ENCODE results near the gene BRPF3. TPM values are rescaled to one million over a fixed set of nuclear protein-coding genes. Genes with fewer than 3 reads are reported as not detected.

The BRPF3 gene
- total RNA-seq, 1 donor from 2014 or later, result 24.1 TPM

- no peak overlapping the region for H3K4me3 Mint-ChIP-seq (ENCODE audit: low read depth)
- H3K36me3 Mint-ChIP-seq (ENCODE audit: low read depth), result peaks cover 17% of the 10 kb centered on the region
Observed at GRCh38 chr6:36180126-36180525, 16.4 kb upstream of the BRPF3 start.

GRCh38 chr6:36184311-36184710 is 12.2 kb upstream of the BRPF3 start:
- intact Hi-C loops (cut with micrococcal nuclease), result no loop called here
- Mint-ChIP-seq H3K4me3 (ENCODE audit: low read depth) (no peak overlapping the region), H3K27ac (no peak overlapping the region), H3K9me3 (no peaks in the 10 kb centered on the region), H3K27me3 (ENCODE audit: low read depth) (peaks cover 5% of the 10 kb centered on the region), H3K4me1 (ENCODE audit: low read depth) (no peaks in the 10 kb centered on the region), H3K36me3 (ENCODE audit: low read depth) (peaks cover 3% of the 10 kb centered on the region)
- no peak for DNase-seq (ENCODE audit: low spot score)

More at GRCh38 chr6:36180126-36180525, 16.4 kb upstream of the BRPF3 start:
- Mint-ChIP-seq H3K4me1 (ENCODE audit: low read depth) (peaks cover 7% of the 10 kb centered on the region), H3K9me3 (peaks cover 23% of the 10 kb centered on the region), H3K27ac (no peak overlapping the region), H3K27me3 (ENCODE audit: low read depth) (peaks cover 9% of the 10 kb centered on the region)
- no peak for DNase-seq (ENCODE audit: low spot score)
- intact Hi-C loops (cut with micrococcal nuclease), result no loop called here

- Mint-ChIP-seq H3K27me3 (ENCODE audit: low read depth) (peaks cover 5% of the 10 kb centered on the region), H3K4me3 (ENCODE audit: low read depth) (no peak overlapping the region)
- DNase-seq (ENCODE audit: low spot score), result no peak
Observed at GRCh38 chr6:36186199-36186598, 10.3 kb upstream of the BRPF3 start.

DNA sequence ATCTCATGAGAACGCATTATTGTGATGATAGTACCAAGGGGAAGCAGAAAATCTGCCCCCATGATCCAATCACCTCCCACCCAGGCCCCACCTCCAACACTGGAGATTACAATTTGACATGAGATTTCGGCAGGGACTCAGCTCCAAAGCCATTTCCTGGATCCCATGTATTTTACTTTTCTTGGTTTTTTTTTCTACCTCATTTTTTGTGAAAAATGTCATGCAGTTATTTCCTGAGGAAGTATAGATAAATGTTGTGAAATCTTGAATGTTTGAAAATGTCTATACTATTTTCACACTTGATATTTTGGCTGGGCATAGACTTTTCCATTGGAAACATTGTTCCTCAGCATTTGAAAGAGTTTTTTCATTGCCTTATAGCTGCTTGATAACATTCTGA is 9.1 kb upstream of the BRPF3 start:
- no peak overlapping the region for H3K4me3 Mint-ChIP-seq (ENCODE audit: low read depth)
- no peaks in the 10 kb centered on the region for H3K36me3 Mint-ChIP-seq (ENCODE audit: low read depth)
- intact Hi-C loops (cut with micrococcal nuclease), result no loop called here
- H3K9me3 Mint-ChIP-seq, result no peaks in the 10 kb centered on the region
- H3K4me1 Mint-ChIP-seq (ENCODE audit: low read depth), result no peaks in the 10 kb centered on the region
- H3K27ac Mint-ChIP-seq, result no peak overlapping the region
- DNase-seq (ENCODE audit: low spot score), result no peak
- H3K27me3 Mint-ChIP-seq (ENCODE audit: low read depth), result peaks cover 7% of the 10 kb centered on the region

More at GRCh38 chr6:36186199-36186598, 10.3 kb upstream of the BRPF3 start:
- Mint-ChIP-seq H3K9me3 (no peaks in the 10 kb centered on the region), H3K4me1 (ENCODE audit: low read depth) (no peaks in the 10 kb centered on the region), H3K27ac (no peak overlapping the region), H3K36me3 (ENCODE audit: low read depth) (no peaks in the 10 kb centered on the region)
- intact Hi-C loops (cut with micrococcal nuclease), result no loop called here

- DNase-seq (ENCODE audit: low spot score), result no peak
- H3K4me1 Mint-ChIP-seq (ENCODE audit: low read depth), result peaks cover 16% of the 10 kb centered on the region
- intact Hi-C loops (cut with micrococcal nuclease), result loop anchor here (2.0 kb wide), 1 partner anchor 75 kb away; no protein-coding TSS in a partner anchor
- H3K4me3 Mint-ChIP-seq (ENCODE audit: low read depth), result peak overlapping the region; percentile 79
- peaks cover 3% of the 10 kb centered on the region for H3K27me3 Mint-ChIP-seq (ENCODE audit: low read depth)
- peak overlapping the region; percentile 81 for H3K27ac Mint-ChIP-seq
- peaks cover 16% of the 10 kb centered on the region for H3K36me3 Mint-ChIP-seq (ENCODE audit: low read depth)
- no peaks in the 10 kb centered on the region for H3K9me3 Mint-ChIP-seq
Observed at GRCh38 chr6:36195471-36196112, 952 bp upstream of the BRPF3 start.

DNA sequence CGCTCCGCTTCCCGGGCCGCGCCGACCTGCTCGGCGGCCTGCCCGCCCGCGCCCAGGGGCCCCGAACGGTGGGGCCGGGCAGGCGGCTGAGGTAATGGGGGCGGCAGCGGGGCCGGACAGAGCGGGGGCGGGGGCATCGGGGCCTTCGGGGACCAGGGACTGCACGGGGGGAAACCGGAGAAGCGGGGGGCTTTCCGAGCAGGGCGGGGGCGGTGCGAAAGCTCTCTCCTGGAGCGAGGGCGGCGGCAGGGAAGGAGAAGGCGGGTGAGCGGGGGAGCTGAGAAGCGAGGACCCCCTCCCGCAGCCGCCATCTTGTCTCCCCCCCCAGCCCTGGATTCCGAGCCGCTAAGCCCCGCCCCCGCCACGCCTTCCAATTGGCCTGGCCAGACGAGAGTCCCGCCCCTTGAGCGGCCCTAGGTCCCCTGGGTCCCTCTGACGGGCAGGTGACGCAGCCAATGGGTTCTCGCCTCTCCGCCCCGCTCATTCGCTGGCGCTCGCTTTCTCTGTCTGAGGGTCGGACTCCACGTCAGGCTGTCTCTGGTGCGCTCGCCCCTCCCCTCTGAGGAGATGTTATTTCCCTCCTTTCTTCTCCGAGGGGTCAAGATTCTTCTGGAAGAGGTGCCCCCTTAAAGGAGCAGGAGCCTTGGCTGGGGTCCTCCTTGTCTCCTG is 470 bp downstream of the BRPF3 start:
- peaks cover 28% of the 10 kb centered on the region for H3K36me3 Mint-ChIP-seq (ENCODE audit: low read depth)
- peak overlapping the region; percentile 85 for H3K4me3 Mint-ChIP-seq (ENCODE audit: low read depth)
- H3K4me1 Mint-ChIP-seq (ENCODE audit: low read depth), result peaks cover 24% of the 10 kb centered on the region
- peaks cover under 1% of the 10 kb centered on the region for H3K27me3 Mint-ChIP-seq (ENCODE audit: low read depth)
- H3K27ac Mint-ChIP-seq, result peak overlapping the region; percentile 88
- H3K9me3 Mint-ChIP-seq, result no peaks in the 10 kb centered on the region
- DNase-seq (ENCODE audit: low spot score), result peak; percentile 99
- intact Hi-C loops (cut with micrococcal nuclease), result loop anchor here (1.0 to 2.0 kb wide), 3 partner anchors 66 to 170 kb away; partner anchors contain the start of gene MAPK14

DNA sequence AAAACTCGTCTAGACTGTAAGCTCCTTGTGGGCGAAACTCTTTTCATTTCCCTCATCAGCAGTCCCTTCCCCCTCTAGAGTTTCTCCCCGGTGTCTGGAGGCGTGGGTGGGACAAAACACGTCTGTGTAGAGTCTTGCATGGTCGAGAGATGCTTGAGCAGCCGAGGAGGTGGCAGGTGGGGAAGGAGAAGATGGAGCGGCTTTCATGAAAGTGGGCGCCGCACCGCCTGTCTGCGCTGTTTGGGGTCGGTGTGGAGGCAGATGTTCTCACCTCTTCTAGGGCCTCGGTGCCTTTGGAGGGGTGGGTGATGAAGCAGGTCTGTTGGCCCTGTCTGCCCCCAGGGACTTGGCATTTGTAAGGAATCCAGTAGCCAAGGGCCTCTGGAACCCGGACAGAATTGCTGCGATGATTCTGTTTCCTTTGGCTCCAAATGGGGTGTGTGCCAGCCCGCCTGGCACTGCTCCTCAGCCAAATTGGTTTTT is 1.2 kb downstream of the BRPF3 start:
- peaks cover 31% of the 10 kb centered on the region for H3K4me1 Mint-ChIP-seq (ENCODE audit: low read depth)
- intact Hi-C loops (cut with micrococcal nuclease), result loop anchor here (1.0 to 2.0 kb wide), 3 partner anchors 66 to 170 kb away; partner anchors contain the start of gene MAPK14
- no peak for DNase-seq (ENCODE audit: low spot score)

GRCh38 chr6:36198986-36199385 is 2.4 kb downstream of the BRPF3 start:
- intact Hi-C loops (cut with micrococcal nuclease), result no loop called here
- H3K36me3 Mint-ChIP-seq (ENCODE audit: low read depth), result peaks cover 48% of the 10 kb centered on the region
- peaks cover 40% of the 10 kb centered on the region for H3K4me1 Mint-ChIP-seq (ENCODE audit: low read depth)

More for the DNA sequence above, 1.2 kb downstream of the BRPF3 start:
- peak overlapping the region; percentile 88 for H3K27ac Mint-ChIP-seq
- no peaks in the 10 kb centered on the region for H3K27me3 Mint-ChIP-seq (ENCODE audit: low read depth)
- peaks cover 36% of the 10 kb centered on the region for H3K36me3 Mint-ChIP-seq (ENCODE audit: low read depth)
- no peaks in the 10 kb centered on the region for H3K9me3 Mint-ChIP-seq
- peak overlapping the region; percentile 85 for H3K4me3 Mint-ChIP-seq (ENCODE audit: low read depth)

DNA sequence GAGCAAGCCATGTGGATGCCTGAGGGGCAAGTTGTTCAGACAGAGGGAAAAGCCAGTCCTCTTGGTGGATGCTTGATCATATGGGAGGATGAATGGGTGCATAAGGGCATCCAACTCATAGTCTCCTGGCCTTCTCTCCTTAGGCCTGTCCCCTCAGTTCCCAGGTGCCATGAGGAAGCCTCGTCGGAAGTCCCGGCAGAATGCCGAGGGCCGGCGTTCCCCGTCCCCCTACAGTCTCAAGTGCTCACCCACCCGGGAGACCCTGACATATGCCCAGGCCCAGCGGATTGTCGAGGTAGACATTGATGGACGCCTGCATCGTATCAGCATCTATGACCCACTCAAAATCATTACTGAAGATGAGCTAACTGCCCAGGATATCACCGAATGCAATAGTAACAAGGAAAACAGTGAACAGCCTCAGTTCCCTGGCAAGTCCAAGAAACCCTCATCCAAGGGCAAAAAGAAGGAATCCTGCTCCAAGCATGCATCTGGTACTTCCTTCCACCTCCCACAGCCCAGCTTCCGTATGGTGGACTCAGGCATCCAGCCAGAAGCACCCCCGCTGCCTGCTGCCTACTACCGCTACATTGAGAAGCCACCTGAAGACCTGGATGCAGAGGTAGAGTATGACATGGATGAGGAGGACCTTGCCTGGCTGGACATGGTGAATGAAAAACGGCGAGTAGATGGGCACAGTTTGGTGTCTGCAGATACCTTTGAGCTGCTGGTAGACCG is 3.8 kb downstream of the BRPF3 start:
- Mint-ChIP-seq H3K9me3 (no peaks in the 10 kb centered on the region), H3K36me3 (ENCODE audit: low read depth) (peaks cover 58% of the 10 kb centered on the region), H3K27me3 (ENCODE audit: low read depth) (no peaks in the 10 kb centered on the region), H3K4me3 (ENCODE audit: low read depth) (no peak overlapping the region), H3K4me1 (ENCODE audit: low read depth) (peaks cover 45% of the 10 kb centered on the region), H3K27ac (no peak overlapping the region)
- intact Hi-C loops (cut with micrococcal nuclease), result no loop called here
- no peak for DNase-seq (ENCODE audit: low spot score)

More at GRCh38 chr6:36198986-36199385, 2.4 kb downstream of the BRPF3 start:
- Mint-ChIP-seq H3K4me3 (ENCODE audit: low read depth) (no peak overlapping the region), H3K9me3 (no peaks in the 10 kb centered on the region), H3K27me3 (ENCODE audit: low read depth) (no peaks in the 10 kb centered on the region), H3K27ac (no peak overlapping the region)
- DNase-seq (ENCODE audit: low spot score), result no peak

DNA sequence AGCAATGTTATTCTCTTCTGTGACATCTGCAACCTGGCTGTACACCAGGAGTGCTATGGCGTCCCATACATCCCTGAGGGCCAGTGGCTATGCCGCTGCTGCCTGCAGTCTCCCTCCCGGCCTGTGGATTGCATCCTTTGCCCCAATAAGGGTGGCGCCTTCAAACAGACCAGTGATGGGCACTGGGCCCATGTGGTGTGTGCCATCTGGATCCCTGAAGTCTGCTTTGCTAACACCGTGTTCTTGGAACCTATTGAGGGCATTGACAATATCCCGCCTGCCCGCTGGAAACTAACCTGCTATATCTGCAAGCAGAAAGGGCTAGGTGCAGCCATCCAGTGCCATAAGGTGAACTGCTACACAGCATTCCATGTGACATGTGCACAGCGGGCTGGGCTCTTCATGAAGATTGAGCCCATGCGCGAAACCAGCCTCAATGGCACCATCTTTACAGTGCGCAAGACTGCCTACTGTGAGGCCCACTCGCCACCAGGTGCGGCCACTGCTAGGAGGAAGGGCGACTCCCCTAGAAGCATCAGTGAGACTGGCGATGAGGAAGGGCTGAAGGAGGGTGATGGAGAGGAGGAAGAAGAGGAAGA is 4.6 kb downstream of the BRPF3 start:
- Mint-ChIP-seq H3K27ac (no peak overlapping the region), H3K4me1 (ENCODE audit: low read depth) (peaks cover 47% of the 10 kb centered on the region)

DNA sequence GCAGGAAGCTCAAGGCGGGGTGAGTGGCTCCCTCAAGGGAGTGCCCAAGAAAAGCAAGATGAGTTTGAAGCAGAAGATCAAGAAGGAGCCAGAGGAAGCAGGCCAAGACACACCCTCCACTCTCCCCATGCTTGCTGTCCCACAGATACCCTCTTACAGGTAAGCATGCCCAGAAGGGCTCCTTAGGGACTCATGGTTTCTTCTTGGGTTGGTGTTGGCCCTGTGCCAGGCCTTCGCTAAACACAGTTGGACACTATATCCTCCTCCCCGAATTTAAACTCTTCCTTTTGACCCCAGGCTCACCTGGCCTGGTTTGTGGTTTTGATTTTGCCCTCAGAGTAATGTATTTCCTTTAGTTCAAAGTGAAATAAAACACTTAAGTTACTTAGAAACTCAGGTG is 5.1 kb downstream of the BRPF3 start:
- Mint-ChIP-seq H3K4me3 (ENCODE audit: low read depth) (peak overlapping the region; percentile 9), H3K4me1 (ENCODE audit: low read depth) (peaks cover 48% of the 10 kb centered on the region), H3K27me3 (ENCODE audit: low read depth) (no peaks in the 10 kb centered on the region), H3K27ac (no peak overlapping the region), H3K9me3 (no peaks in the 10 kb centered on the region), H3K36me3 (ENCODE audit: low read depth) (peaks cover 71% of the 10 kb centered on the region)
- intact Hi-C loops (cut with micrococcal nuclease), result no loop called here
- no peak for DNase-seq (ENCODE audit: low spot score)

More for the DNA sequence above, 4.6 kb downstream of the BRPF3 start:
- H3K36me3 Mint-ChIP-seq (ENCODE audit: low read depth), result peaks cover 66% of the 10 kb centered on the region
- DNase-seq (ENCODE audit: low spot score), result no peak
- no peaks in the 10 kb centered on the region for H3K9me3 Mint-ChIP-seq
- peak overlapping the region; percentile 9 for H3K4me3 Mint-ChIP-seq (ENCODE audit: low read depth)
- intact Hi-C loops (cut with micrococcal nuclease), result no loop called here
- H3K27me3 Mint-ChIP-seq (ENCODE audit: low read depth), result no peaks in the 10 kb centered on the region

DNA sequence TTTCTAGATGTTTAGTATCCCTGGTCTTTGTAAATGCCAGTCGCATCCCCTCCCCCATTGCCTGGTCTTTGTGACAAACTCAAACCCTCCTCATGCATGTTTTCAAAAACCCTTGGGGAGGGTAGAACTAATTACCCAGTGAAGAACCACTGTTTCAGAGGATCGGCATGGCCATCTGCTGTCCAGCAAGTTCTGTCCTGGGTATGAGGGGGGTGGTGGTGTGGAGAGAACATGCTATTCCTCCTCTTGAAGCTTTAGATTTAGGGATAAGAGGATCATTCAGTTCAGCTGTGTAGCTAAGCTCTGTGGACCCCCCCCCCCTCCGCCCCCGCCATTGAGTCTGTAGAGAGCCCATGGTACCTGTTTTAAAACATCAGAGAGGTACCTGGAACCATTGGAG is 5.6 kb downstream of the BRPF3 start:
- intact Hi-C loops (cut with micrococcal nuclease), result no loop called here
- H3K36me3 Mint-ChIP-seq (ENCODE audit: low read depth), result peaks cover 76% of the 10 kb centered on the region
- H3K27me3 Mint-ChIP-seq (ENCODE audit: low read depth), result no peaks in the 10 kb centered on the region
- H3K9me3 Mint-ChIP-seq, result no peaks in the 10 kb centered on the region
- H3K4me3 Mint-ChIP-seq (ENCODE audit: low read depth), result no peak overlapping the region
- no peak for DNase-seq (ENCODE audit: low spot score)
- H3K27ac Mint-ChIP-seq, result no peak overlapping the region
- H3K4me1 Mint-ChIP-seq (ENCODE audit: low read depth), result peaks cover 48% of the 10 kb centered on the region

Measured in activated T-helper 2 cell treated with anti-CD3 and anti-CD28 coated beads, Interferon-gamma antibody, Interleukin-2, Interleukin-4, amounts not matched to agents 10 μg/mL and 5 μg/mL and 100 μg/mL, durations not matched to agents 14 hours and 24 hours and 36 hours (primary cell).